HL-60/S4 treated with retinoic acid at 250 ng/mL for 4 days and 3 days (cell line): ENCODE data around the gene DPYD.
"Not testable (repeated sequence)": the region's sequence is repeated elsewhere in the genome, so short reads cannot be mapped to it uniquely, and the experiment has no call there.

Experiments
- in situ Hi-C: fragments of 300-500 bp; cut with MboI; formaldehyde crosslinking; loops from 2 replicates; pipeline ENCODE4 v1.7.0; 2022; ENCODE audit warnings: low sequenced_read_pairs

The DPYD gene

DNA sequence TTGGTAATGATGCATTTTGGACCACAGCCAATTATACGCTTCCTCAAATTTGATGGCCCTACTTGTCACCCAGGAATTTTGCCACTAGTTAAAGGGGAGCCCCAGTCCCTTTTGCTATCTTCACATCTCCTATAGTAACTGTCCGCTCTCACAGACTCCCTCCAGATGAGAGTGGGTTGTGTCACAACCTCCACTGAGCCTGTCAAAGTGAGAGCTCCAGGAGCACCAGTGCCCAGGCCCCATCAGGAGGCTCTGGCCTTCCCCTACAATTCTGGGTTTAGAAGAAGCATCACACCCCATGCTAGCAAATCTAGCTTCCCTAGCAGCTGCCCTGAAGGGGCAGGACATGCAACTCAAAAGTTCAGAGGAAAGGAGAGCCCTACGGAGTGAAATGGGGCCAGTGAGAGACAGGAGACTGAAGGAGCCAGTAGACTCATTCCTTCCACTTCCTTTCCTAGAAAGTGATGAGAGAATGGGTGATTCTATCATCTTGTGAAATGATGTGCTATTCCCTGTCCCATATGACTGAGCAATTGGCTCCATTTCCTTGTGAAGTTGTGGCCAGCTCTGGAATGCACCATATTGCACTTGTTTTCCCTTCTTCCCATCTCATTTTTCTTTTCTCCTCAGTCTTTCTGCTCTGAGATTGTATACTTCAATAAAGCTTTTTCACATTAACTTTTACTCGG lies 541.3 kb downstream of the DPYD start:
- in situ Hi-C loops: no loop called here

DNA sequence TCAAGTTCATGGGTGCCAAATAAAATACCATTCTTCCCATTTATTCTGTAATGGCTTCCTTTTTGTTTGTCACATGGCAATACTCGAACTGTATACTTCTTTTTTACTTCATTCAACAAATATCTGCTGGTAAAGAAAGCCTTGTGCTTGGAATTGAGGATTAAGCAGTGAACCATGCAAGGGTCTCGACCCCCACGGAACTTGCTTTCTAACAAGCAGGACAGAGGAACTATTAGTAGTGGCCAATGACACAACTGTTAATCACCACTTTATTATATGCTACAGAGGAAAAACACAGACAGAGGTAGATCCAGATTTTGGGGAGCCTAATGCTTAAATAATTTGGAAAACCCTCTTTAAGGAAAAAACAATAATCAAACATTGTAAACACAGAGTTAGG lies 542.2 kb downstream of the DPYD start:
- in situ Hi-C loops: no loop called here

DNA sequence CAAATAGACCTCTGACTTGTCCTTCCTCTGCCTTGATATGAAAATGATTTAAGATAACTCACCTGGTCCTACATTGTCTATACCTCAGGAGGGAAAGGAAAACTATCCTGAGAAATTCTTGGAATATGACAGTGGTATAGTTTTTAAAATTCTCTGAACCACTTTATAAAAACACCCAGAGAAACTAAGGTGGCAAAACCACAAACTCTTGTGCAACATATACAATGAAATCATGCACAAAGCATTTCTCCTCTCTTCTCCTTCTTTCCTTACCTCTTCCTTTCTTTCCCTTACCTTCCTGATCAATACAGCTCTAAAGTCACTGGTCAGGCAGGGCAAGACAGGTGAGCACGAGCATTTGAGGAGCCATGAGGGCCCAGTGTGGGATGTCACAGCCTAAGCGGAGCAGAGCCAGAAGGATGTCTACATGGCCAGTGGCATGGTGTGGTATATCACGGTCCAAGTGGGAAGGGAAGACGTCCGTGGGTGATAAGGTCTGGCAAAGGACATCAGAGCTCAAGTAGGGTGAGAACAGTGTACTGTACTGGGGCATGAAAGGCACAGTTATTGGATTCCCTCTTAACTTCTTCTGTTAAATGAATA lies 543.3 kb downstream of the DPYD start:
- in situ Hi-C loops: no loop called here

DNA sequence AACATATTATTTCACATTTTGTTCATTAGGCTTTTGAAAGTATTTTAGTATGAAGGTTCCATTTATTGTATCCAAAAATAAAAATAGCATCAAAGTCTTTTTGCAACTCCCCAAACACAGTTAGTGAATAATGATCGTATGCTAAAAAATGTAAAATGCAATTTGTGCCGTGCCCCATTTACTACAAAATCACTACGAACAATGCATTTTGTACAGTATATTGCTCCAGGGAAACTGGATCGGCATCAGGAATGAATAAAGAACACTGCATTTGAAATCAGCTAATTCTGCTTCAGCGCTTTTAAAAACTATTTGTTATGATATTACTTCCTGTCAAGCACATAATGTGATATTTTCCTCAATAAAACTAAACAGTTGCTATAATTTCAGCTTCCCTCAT lies 547.8 kb downstream of the DPYD start:
- in situ Hi-C loops: no loop called here

DNA sequence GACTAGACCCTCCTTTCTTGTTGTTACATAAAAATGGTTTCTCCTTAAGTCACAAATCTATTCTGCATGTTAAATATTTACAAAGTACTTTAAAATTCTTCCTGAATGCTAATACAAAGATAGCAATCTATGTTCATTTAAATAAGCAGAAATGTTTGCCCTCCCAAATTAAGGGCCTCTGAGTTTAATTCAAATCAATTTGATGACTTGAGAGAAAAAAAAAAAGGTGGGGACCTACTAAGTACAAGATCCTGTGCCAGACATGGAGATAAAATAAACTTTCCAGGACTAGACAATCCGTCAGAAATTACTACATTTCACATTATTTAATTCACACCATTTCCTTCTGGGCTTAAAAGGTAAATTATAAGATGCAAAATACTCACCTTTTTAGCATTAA lies 548.3 kb downstream of the DPYD start:
- in situ Hi-C loops: no loop called here

DNA sequence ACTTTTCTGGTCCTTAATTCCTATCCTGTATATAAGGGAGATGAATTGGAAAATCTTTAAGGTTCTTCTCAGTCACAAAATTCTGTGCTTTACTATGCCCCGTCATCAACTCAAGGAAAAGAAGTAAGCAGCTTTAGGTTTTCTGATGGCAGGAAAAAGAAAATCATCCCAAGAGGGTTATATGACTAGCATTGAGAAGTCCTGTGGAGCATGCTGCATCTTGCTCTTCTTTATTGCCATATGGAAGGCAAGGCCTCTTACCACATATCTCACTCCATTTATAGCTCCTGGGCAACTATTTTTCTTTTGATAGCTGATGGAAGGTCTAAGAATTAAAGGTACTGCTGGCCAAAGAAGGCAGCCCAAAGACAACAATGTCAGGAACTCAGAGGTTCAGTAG lies 552.5 kb downstream of the DPYD start:
- in situ Hi-C loops: no loop called here

DNA sequence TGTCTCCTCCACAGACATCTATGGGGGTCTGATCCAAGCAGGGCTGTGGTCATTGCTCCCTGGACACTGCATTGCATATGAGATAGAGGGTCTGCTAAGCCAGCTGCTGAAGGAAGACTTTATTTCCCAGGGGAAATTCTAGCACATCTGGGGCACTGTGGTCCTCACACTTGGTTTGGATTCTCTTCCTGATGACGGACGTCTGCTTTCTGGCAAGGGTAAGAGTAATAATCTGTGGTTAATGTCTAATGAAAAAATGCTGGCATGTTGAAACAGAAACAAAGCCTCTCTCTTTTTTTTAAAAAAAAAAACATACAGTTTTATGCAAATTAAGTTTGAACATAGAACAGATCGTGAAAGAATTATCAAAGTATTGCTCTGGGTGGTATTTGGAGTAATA lies 553.9 kb downstream of the DPYD start:
- in situ Hi-C loops: no loop called here

DNA sequence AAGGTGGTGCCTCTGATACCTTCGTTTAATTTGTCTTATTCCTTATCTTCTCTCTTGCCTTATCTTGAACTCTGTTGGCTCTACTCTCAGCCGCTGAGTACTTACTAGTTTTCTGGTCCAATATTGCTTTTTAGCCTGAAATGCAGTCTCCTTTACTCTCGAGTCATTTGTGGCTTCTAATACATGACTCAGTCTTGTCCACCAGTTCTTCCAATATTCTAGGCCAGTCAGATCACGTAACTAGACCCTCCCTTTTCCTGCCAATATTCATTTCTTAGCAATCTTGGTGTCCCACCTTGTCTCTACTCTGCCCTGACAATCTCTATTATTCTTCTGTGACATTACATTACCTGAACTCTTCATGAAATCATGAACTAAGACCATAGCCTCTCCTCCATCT lies 555.8 kb downstream of the DPYD start:
- in situ Hi-C loops: no loop called here

DNA sequence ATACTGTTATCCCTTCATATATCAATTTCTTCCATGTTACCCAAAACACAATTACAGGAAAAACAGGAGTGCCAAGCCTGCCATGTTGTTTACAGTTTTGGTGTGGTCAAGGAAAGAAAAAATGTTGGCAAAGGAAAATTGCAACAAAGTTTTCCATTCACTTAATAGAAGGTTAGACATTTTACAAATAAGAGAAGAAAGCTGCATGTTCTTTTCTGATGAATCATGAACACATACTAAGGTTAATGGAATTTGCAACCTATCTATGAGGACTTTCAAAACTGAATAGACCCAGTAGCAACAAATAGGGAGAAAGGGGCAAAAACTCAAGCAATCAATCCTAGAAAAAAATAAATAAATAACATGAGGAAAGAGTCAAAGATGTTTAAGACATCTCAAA lies 556.7 kb downstream of the DPYD start:
- in situ Hi-C loops: no loop called here

DNA sequence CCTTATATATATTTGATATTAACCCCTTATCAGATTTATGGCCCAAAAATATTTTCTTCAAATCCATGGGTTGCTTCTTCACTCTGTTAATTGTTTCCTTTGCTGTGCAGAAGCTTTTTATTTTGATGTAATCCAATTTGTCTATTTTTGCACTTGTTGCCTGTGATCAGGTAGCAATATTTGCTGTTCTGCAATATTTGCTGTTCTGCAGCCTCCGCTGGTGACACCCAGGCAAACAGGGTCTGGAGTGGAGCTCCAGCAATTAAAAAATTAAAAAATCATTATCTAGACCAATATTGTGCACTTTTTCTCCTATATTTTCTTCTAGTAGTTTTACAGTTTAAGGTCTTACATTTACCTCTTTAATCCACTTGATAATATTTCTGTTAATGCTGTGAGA lies 564.5 kb downstream of the DPYD start:
- in situ Hi-C loops: no loop called here

DNA sequence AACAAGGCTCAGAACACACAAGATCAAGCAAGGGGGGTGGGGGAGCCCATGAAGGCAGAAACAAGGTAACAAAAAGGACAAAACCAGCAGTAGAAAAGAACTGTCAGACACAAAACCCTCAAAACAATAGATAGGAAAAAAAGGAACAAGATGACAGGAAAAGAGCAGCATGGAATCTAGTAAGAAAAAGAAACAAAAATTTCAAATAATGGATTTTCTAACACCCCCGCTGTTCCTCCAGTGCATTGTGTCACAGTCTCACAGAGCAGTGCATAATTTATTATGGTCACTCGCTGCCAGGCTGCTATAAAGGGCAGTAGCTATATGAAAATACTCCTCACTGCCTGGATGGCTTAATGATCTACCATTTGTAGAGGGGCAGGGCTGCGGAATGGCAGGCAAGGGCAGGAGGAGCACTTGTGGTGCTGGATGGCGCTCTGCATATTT lies 567.9 kb downstream of the DPYD start:
- in situ Hi-C loops: no loop called here

DNA sequence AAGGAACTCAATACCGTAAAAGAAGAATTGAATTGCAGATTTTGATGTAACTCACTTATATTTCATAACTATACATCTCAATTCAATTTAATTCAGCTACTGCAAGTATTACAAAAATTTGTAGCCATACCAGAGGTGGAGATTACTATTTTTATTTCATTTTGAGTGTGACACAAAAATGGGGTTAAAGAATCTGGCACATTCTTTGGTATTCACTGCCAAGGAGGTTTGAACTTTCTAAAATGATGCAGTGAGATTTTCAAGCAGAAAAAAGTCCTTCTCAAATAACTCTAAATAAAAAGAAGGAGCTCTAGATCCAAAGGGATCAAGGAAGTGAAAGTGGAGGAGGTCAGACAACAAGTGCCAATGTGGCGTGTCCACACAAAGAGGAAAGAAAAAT lies 569.0 kb downstream of the DPYD start:
- in situ Hi-C loops: no loop called here

DNA sequence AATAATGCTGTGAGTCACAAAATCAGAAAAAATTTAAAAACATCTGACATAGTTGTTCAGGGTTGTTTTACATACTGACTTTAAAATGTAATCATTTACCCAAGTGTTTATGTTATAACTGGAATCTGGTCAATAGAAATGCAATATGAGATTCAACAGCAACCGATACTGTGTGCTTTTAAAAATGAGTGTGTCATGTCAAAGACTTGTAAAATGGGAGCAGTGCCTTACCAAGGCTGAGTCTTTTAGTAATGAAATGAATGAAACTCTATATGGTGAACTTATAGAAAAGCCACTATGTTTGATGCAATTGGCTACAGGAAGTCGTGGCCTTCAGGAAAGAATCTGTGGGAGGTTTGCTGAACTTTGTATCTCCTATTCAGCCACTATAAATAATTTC lies 570.2 kb downstream of the DPYD start:
- in situ Hi-C loops: no loop called here

DNA sequence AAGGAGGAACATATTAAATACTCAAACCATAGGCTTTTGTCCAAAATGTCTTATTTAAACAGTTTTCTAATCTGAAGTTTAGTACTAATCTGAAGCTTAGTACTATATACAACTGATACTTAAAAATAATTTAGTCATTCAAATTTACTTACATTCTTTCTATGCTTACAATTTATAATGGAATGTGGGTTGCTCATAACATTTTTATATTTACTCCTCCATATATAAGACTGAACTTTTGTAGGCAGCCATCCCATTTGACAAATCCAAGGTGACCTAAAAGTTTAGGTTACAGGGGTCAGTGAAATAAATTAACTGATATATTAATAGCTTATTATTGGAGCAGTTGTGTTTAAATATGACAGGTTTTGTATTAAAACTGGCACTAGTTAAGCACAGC lies 570.6 kb downstream of the DPYD start:
- in situ Hi-C loops: no loop called here

DNA sequence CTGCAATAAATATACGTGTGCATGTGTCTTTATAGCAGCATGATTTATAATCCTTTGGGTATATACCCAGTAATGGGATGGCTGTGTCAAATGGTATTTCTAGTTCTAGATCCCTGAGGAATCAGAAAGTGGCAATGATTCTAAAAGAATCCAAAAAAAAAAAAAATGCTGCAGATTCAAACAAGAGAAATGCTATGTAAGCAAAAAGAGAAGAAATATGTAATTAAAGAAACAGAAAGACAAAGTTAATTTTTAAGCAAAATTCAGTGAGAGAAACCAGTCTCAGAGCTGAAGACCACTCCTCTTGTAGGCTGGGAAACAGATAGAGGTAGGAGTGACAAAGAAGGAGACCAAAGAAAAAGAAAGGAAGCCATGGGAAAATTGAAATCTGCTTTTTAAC lies 571.0 kb downstream of the DPYD start:
- in situ Hi-C loops: not testable (repeated sequence)

DNA sequence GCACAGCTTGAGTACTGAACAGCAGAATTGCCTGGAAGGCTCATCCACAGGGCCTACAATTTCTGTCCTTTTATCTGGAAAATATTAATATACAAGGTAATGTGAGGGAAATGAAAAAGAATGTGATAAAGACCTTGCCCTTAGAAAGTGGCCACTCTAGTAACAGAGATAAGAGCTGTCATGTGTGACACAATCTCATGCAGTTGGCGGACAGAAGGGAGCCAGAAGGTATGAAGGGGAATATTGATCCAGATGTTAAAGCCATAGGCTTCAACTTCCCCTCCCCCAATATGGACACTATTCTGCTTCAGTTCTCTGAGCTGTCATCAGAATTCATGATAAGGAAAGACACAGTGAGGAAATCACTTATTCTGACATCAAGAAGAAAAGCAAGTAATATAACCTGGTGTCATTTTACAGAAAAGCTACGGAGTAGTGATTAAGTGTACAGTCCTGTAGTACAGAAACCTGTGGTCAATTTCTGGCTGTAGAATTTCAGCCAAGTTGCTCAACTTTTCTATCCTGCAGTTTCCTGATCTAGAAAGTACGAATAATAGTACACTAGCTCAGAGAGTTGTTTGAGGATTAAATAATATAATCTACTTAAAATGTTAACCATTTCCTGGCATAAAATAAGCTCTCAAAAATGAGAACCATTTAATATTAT lies 572.1 kb downstream of the DPYD start:
- in situ Hi-C loops: no loop called here

DNA sequence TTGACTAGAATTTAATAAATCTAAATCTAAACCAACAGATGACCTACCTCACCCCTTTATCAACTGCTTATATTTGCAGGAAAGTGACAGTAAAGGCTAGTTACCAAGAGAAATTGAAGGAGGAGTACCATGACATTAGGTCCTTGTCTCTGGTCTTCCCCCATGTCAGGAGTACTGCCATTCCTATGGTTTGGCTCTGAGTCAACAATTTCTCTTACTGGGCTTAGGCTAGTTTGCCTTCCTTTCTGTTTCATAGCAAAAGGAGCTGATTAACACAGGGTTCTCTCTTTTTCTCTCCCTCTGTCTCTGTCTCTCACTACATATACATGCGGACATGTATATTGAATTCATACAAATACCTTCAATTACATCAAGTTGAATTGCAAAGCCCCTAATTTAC lies 579.9 kb downstream of the DPYD start:
- in situ Hi-C loops: no loop called here

DNA sequence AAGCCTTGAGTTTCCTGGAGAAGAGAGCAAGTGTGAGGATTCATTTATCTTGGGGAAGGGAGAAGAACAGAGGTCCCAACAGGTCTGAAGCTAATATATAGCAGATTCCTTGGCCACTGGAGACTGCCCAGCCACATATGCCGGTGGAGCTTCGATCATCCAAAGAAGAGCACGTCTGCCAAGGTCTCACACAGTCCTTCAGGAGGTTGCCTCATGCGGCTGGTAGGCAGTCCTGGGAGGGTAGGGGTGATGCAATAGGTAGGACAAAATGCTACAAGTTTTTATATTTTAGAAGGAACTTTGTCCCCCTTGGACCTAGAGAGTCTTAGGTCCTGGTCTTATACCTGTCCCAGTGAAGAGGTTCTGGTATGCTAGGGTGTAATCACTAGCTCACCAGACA lies 582.5 kb downstream of the DPYD start:
- in situ Hi-C loops: no loop called here

DNA sequence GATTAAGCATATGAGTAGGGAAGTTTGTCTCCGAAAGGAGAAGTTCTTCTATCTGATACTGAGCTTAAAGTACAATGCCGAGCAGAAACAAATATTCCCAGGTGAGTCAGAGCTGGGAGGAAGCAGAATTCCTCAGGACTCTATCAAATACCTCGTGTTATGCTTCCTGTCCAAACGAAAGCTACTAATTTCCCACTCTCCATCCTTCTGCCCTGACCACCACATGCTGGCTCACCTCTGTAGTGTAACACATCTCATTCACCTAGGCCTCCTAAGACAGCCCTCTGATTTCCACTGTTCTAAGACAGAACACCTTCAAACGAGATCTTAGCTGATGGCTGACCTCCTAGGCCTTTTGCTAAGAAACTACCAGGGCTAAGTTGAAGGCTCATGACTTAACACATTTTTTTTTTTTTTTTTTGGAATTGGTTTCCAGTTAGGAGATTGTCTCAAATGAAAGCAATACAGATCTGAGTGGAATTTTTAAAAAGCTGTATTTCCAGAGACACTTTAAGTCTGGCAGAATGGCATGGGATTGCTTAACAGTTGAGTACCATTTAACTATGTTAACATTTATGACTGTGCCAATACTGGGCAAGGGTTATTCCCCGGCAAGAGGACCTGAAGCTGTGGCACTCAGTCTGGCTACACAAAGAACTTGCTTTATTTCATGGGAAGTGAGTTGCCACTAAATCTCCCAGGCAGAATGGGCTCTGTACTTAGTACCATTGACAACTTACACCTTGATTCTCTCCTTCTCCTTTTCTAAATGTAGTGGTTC lies 583.4 kb downstream of the DPYD start:
- in situ Hi-C loops: no loop called here

DNA sequence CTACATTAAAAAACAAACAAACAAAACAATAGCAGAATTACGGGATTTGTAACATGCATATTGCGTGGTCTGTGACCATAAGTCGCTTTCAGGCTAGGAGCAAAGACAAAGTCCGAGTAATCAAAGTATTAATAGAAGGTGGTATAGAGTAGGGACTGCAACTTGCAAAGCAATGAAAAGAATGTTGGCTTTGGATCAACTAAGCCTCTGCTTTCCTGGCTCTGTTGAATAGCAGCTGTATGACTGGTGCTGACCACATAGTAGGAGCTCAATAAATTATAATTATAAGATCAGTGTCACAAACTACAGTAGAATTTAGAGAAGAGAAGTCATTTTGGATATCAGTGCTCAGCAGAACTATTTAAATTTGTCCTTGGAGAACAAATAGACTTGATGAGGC lies 586.4 kb downstream of the DPYD start:
- in situ Hi-C loops: no loop called here

DNA sequence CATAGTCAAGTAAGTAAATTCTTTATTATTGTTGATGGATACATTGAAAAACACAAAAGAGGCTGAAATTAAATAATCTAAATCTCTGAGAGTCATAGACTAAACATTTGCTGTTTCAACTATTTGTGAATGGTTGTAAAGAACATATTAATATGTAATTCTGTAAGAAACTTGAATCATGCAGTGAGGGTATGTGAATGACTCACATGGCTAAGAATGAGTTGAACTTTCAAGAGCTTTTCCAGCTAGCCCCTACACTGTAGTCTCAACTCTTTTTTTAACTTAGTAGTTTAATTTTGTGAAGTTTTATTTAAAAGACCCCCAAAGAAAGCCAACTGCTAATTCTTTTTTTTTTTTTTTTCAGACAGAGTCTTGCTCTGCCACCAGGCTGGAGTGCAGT lies 588.1 kb downstream of the DPYD start:
- in situ Hi-C loops: no loop called here

DNA sequence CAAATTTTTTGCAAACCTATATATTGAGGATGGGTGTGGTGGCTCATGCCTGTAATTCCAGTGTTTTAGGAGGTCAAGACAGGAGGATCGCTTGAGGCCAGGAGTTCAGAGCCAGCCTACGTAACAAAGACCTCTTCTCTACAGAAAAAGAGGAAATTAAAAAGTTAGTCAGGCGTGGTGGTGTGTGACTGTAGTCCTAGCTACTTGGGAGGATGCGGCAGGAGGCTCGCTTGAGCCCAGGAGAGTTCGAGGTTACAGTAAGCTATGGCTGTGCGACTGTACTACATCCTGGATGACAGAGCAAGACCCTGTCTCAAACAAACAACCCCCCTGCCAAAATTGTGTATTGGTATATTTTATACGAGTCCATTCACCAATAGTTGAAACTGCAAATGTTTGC lies 589.7 kb downstream of the DPYD start:
- in situ Hi-C loops: no loop called here
